C4-2B (cell line): Measurements from ENCODE around the gene USH2A.

Source experiments
- ZFX ChIP-seq: fragments of 450-650 bp; IDR thresholded peaks from 2 replicates; pipeline ENCODE4 v1.6.1; 2017
- TF ChIP-seq, protein P1 (sequence below): fragments of 450-650 bp; conservative IDR thresholded peaks from 2 replicates; pipeline ENCODE4 v1.5.1; 2017; ENCODE audit warnings: mild to moderate bottlenecking

DNA sequence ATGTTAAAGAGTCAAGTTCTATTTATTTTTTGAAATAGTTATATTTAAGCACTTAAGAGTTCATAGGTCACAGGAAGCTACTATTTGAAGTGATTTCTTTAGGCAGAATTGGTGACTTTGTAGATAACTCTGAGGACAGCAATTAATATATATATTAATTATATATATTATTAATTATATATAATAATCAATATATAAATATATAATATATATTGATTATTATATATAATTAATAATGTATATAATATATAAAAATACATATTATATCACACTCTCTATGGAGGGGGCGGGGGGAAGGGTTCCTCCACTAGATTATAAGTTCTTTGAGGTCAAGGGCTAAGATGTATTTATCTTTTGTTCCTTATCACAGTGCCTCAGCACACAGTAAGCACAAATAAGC, 547.5 kb downstream of the USH2A start:
- TF ChIP-seq, protein P1, sequence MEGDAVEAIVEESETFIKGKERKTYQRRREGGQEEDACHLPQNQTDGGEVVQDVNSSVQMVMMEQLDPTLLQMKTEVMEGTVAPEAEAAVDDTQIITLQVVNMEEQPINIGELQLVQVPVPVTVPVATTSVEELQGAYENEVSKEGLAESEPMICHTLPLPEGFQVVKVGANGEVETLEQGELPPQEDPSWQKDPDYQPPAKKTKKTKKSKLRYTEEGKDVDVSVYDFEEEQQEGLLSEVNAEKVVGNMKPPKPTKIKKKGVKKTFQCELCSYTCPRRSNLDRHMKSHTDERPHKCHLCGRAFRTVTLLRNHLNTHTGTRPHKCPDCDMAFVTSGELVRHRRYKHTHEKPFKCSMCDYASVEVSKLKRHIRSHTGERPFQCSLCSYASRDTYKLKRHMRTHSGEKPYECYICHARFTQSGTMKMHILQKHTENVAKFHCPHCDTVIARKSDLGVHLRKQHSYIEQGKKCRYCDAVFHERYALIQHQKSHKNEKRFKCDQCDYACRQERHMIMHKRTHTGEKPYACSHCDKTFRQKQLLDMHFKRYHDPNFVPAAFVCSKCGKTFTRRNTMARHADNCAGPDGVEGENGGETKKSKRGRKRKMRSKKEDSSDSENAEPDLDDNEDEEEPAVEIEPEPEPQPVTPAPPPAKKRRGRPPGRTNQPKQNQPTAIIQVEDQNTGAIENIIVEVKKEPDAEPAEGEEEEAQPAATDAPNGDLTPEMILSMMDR: no peak
- TF ChIP-seq ZFX: no peak
